GM12872 (cell line): ENCODE data around the gene CDH12.

Experiments used
- CTCF ChIP-seq: IDR thresholded peaks from 3 replicates; pipeline ENCODE4 v1.5.1; 2011; ENCODE audit warnings: low read depth, mild to moderate bottlenecking, low read length, moderate library complexity; ENCODE audit not compliant: insufficient read depth

The CDH12 gene

DNA sequence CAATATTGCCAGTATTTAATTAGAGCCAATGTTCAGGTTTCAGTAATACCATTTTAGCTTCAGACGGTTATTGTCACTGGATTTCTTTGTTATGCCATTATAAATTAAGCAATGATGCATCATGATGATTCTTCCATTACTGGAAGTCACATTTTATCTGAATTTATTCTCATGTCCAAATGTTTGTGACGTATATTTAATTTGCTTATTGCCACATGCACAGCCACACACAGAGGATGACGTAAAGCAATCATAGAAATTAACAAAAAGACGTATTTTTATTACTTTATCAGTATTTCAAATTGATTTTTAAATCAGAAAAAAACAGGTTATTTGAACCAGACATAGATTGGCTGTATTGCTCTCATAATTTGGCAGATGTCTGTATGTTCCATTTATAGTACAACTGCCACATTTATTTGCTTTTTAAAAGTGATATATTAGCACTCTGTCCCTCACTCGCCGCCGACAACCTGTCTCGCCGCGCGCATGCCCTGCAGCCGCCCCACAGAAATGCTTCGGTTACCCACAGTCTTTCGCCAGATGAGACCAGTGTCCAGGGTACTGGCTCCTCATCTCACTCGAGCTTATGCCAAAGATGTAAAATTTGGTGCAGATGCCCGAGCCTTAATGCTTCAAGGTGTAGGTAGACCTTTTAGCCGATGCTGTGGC, 970.9 kb downstream of the CDH12 start:
- TF ChIP-seq CTCF: no peak

DNA sequence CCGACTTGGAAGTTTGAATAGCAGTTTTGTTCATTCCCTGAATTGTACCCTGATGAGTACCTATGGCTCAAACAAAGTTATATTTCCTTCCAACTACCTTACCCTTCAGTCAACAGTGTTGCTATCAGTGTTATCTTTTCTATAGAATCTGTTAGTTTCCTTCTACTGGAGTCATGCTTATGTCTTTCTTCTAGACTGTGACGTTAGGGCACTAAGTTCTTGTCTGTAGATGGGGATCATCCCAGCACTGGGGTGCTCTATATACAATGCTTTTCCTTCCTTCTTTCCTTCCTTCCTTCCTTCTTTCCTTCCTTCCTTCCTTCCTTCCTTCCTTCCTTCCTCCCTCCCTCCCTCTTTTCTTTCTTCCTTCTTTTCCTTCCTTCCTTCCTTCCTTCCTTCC, 973.0 kb downstream of the CDH12 start:
- no peak for TF ChIP-seq CTCF

- no peak for TF ChIP-seq CTCF
Measured at GRCh38 chr5:21862986-21863385, 990.2 kb downstream of the CDH12 start.

DNA sequence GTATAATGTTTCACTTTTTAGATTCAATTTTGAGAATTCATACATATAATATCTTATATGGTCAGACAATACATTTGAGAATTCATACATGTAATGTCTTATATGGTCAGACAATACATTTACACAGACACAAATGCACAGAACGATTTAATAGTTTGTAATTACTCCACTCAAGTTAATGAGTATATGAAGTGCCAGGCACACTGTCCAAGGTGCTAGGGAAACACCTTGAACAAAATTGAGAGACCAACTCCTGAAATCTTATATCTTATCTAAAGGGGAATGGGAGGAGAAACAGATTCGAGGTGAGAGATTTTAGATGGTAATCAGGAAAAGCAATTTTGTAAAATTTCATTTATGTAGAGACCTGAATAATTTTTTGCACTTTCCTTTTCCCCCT, 994.7 kb downstream of the CDH12 start:
- TF ChIP-seq CTCF: no peak

- TF ChIP-seq CTCF: no peak
Measured at GRCh38 chr5:21856987-21857386, 996.2 kb downstream of the CDH12 start.

DNA sequence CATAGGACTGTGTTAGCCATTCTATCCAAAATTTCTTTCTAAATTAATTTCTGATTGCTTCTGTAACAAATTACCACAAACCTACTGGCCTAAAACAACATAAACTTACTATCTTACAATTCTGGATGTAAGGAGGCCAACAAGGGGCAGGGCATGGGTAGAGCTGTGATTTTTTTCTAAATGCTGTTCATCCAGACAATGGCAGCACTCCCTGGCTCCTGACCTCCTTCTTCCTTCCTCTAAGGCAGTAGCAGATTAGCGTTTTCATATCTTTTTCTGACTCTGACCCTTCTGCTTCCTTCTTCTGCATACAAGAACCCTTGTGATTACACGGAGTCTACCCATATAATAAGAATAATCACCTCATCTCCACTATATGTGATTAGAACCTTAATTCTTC, 1005.8 kb downstream of the CDH12 start:
- no peak for TF ChIP-seq CTCF

DNA sequence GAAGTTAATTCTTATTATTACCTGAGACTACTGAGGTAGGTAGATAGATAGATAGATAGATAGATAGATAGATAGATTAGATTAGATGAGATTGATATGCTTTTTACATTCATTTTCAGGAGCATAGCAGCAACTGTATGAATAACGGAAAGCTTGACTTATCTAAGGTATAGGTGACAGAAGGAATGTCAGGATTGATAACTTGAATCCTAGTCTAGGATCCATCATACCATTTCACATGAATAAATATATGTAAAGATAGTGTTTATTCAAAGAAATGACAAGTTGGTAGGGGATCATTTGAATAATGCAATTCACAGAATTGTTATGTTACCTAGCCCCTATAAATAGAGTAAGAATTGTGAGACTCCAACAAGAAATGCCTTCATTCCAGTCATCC, 1008.2 kb downstream of the CDH12 start:
- TF ChIP-seq CTCF: no peak
